ENCODE data around the gene TBC1D1. TPM values are rescaled to one million over a fixed set of nuclear protein-coding genes. Genes with fewer than 3 reads are reported as not detected.

TBC1D1 gene
- total and polyA plus RNA-seq, 2 of the 8 experiments (the other 6 are each of a cell fraction or from before 2014, with no cell fraction given), result 96.9 to 162 TPM

- TF ChIP-seq CHD7 (IDR thresholded peaks at IDR 0.05; ENCODE audit: insufficient replicate concordance, low read length), result no peak
- TF ChIP-seq NANOG (IDR thresholded peaks at IDR 0.05; ENCODE audit: insufficient read depth, low read depth, low read length, poor library complexity, severe bottlenecking), result no peak
- no peak for TF ChIP-seq GTF2F1 (IDR thresholded peaks at IDR 0.05; ENCODE audit: borderline replicate concordance, low read depth, low read length)
- no peak for TF ChIP-seq KDM4A (IDR thresholded peaks at IDR 0.05; ENCODE audit: low read depth, low read length, severe bottlenecking)
- TF ChIP-seq MAX (IDR thresholded peaks at IDR 0.05), result no peak
Observed at GRCh38 chr4:37896206-37896860, 5.4 kb downstream of the TBC1D1 start (continued).
